ENCODE data around the gene RASEF.

RASEF gene

GRCh38 chr9:83065233-83065632 lies 2.3 kb upstream of the RASEF start:
- TF ChIP-seq CTCF (IDR thresholded peaks at IDR 0.05) = no peak

GRCh38 chr9:83061990-83062650 lies 822 bp downstream of the RASEF start:
- TF ChIP-seq CTCF (IDR thresholded peaks at IDR 0.05) = no peak

GRCh38 chr9:83061036-83061435 lies 1.9 kb downstream of the RASEF start:
- TF ChIP-seq CTCF (IDR thresholded peaks at IDR 0.05) = no peak

- TF ChIP-seq CTCF (IDR thresholded peaks at IDR 0.05) = no peak
These were observed 2.4 kb downstream of the RASEF start for GRCh38 chr9:83060556-83060955.

- no peak for TF ChIP-seq CTCF (IDR thresholded peaks at IDR 0.05)
These were observed 3.5 kb downstream of the RASEF start for GRCh38 chr9:83059417-83059816.

- TF ChIP-seq CTCF (IDR thresholded peaks at IDR 0.05) = no peak
These were observed 6.0 kb downstream of the RASEF start for GRCh38 chr9:83056911-83057310.

GRCh38 chr9:83056174-83056573 lies 6.8 kb downstream of the RASEF start:
- TF ChIP-seq CTCF (IDR thresholded peaks at IDR 0.05) = no peak

Data from LNCAP (cell line).